AG04449 (cell line): ENCODE results near the gene USP24.
"Not testable (repeated sequence)": the region's sequence is repeated elsewhere in the genome, so short reads cannot be mapped to it uniquely, and the experiment has no call there.

Experiments used
- CTCF ChIA-PET: fragments of 350-600 bp; formaldehyde crosslinking; extraction: SDS; loops from one replicate; lab custom pipeline; 2021; ENCODE audit warnings: antibody characterized with exemption; lab: Yijun Ruan, JAX
- POLR2A ChIA-PET: fragments of 400-600, 350-600 bp; formaldehyde crosslinking; extraction: SDS; loops from one replicate; lab custom pipeline; 2020; ENCODE audit warnings: antibody characterized with exemption, inconsistent platforms; lab: Yijun Ruan, JAX
- DNase-seq: peaks from one replicate; pipeline ENCODE4 v3.0.0-alpha.2; 2010; ENCODE audit warnings: low read depth, low spot score
- H3K4me3 ChIP-seq: 2 replicates; pipeline ENCODE4 v1.5.1; 2011; ENCODE audit warnings: low read depth, mild to moderate bottlenecking, control low read depth, low read length
- CTCF ChIP-seq: IDR thresholded peaks from one replicate; pipeline ENCODE4 v1.5.1; 2011; ENCODE audit warnings: mild to moderate bottlenecking, moderate library complexity, low read length, control low read depth, inconsistent platforms; ENCODE audit not compliant: insufficient read depth; ENCODE audit errors: missing control alignments

Gene USP24

GRCh38 chr1:55233145-55233777 lies 18.1 kb upstream of the USP24 start:
- ChIA-PET POLR2A (no interaction called here), CTCF (no interaction called here)
- H3K4me3 ChIP-seq = no peak overlapping the region
- no peak for TF ChIP-seq CTCF
- no peak for DNase-seq

- H3K4me3 ChIP-seq = no peak overlapping the region
- ChIA-PET POLR2A (no interaction called here), CTCF (no interaction called here)
- no peak for DNase-seq
- no peak for TF ChIP-seq CTCF
These were observed 17.4 kb upstream of the USP24 start for GRCh38 chr1:55232448-55233144.

- TF ChIP-seq CTCF = no peak
These were observed 16.6 kb upstream of the USP24 start for GRCh38 chr1:55231745-55232144.

GRCh38 chr1:55230659-55231058 lies 15.5 kb upstream of the USP24 start:
- DNase-seq = no peak
- CTCF ChIA-PET = no interaction called here
- no peak overlapping the region for H3K4me3 ChIP-seq
- no peak for TF ChIP-seq CTCF
- POLR2A ChIA-PET = no interaction called here

More at GRCh38 chr1:55231745-55232144, 16.6 kb upstream of the USP24 start:
- POLR2A ChIA-PET = no interaction called here
- no peak for DNase-seq
- H3K4me3 ChIP-seq = no peak overlapping the region
- CTCF ChIA-PET = no interaction called here

GRCh38 chr1:55229726-55230125 lies 14.6 kb upstream of the USP24 start:
- CTCF ChIA-PET = interaction anchor here (0.8 kb wide), 1 partner anchor 47 kb away, joined by 3 read pairs; no protein-coding TSS in a partner anchor
- DNase-seq, H3K4me3 ChIP-seq, POLR2A ChIA-PET: not testable (repeated sequence)

GRCh38 chr1:55225228-55225627 lies 10.1 kb upstream of the USP24 start:
- no peak overlapping the region for H3K4me3 ChIP-seq
- DNase-seq = no peak
- no peak for TF ChIP-seq CTCF
- ChIA-PET POLR2A (no interaction called here), CTCF (no interaction called here)
